Measurements from ENCODE around the gene MUC2. TPM values are rescaled to one million over a fixed set of nuclear protein-coding genes. Genes with fewer than 3 reads are reported as not detected.

Gene MUC2
- total and polyA plus RNA-seq, 7 donors = 2.5 to 248 (median 15.4) TPM; not detected in 1

DNA sequence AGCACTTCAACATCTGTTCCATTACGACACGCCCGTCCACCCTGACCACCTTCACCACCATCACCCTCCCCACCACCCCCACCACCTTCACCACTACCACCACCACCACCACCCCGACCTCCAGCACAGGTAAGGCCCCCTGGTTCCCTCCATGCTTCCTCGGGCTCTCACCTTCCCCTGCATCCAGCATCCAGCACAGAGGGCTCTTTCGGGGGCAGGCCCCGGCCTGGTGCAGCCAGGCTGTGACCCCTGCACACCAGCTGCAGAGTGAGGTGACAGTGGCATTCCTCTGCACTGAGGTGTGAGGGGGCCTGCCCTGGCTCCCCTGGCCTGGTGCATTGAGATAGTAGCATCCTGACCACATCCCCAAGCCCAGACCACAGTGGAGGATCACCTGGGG is 18.2 kb downstream of the MUC2 start:
- Histone ChIP-seq H3K4me1 (no peaks in the 10 kb centered on the region), H3K27ac (no peak overlapping the region), H3K4me3 (no peak overlapping the region), H3K9me3 (no peaks in the 10 kb centered on the region), H3K27me3 (no peaks in the 10 kb centered on the region), H3K36me3 (no peaks in the 10 kb centered on the region)
- intact Hi-C loops (cut with DNase I) = no loop called here
- TF ChIP-seq EP300 (IDR thresholded peaks at IDR 0.05) = no peak
- no peak for TF ChIP-seq POLR2A (IDR thresholded peaks at IDR 0.05)
- TF ChIP-seq, protein P1, sequence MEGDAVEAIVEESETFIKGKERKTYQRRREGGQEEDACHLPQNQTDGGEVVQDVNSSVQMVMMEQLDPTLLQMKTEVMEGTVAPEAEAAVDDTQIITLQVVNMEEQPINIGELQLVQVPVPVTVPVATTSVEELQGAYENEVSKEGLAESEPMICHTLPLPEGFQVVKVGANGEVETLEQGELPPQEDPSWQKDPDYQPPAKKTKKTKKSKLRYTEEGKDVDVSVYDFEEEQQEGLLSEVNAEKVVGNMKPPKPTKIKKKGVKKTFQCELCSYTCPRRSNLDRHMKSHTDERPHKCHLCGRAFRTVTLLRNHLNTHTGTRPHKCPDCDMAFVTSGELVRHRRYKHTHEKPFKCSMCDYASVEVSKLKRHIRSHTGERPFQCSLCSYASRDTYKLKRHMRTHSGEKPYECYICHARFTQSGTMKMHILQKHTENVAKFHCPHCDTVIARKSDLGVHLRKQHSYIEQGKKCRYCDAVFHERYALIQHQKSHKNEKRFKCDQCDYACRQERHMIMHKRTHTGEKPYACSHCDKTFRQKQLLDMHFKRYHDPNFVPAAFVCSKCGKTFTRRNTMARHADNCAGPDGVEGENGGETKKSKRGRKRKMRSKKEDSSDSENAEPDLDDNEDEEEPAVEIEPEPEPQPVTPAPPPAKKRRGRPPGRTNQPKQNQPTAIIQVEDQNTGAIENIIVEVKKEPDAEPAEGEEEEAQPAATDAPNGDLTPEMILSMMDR (IDR thresholded peaks at IDR 0.05) = no peak
- no peak for TF ChIP-seq POLR2AphosphoS5 (IDR thresholded peaks at IDR 0.05)
- DNase-seq = no peak
- 79 to 86% methylated on average over 7 of the region's 7 CpGs for WGBS, 2 donors

- WGBS, 2 donors = 93 to 95% methylated on average over 32 of the region's 32 CpGs
Observed at GRCh38 chr11:1099519-1100355, 25.1 kb downstream of the MUC2 start.

DNA sequence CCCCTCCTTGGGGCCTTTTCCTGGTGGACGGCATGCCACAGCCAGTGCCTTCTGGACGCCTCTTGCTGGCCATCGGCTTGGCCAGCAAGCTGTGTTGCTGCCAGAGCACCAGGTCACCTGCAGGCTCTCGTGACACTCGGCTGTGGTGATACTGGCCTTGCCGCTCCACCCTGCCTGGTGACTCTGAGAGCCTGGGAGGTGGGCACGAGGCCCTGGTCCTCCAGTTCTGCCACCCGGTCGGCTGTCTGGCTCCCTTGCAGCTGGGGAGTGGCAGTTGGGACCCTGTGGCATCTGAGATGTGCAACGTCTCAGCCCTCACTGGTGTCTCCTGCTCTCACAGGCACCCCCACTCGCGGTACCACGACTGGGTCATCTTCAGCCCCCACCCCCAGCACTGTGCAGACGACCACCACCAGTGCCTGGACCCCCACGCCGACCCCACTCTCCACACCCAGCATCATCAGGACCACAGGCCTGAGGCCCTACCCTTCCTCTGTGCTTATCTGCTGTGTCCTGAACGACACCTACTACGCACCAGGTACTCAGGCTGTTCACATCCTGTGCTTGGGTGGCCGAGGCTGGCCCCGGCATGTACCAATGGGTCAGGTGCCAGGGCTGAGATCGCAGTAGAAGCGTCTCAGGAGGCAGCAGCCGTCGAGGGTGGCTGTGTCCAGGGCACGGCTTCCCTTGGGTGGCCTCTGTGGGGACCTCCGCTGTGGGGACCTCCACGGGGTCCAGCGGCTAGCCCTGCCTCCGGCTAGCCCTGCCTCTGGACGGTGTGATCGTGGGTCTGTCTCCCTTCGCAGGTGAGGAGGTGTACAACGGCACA is 26.0 kb downstream of the MUC2 start:
- DNase-seq = no peak
- 75 to 88% methylated on average over 33 of the region's 33 CpGs for WGBS, 2 donors
- Histone ChIP-seq H3K36me3 (no peaks in the 10 kb centered on the region), H3K9me3 (no peaks in the 10 kb centered on the region), H3K4me1 (no peaks in the 10 kb centered on the region), H3K27ac (no peak overlapping the region), H3K4me3 (no peak overlapping the region), H3K27me3 (no peaks in the 10 kb centered on the region)
- TF ChIP-seq, protein P1 (IDR thresholded peaks at IDR 0.05) = no peak
- no peak for TF ChIP-seq POLR2AphosphoS5 (IDR thresholded peaks at IDR 0.05)
- TF ChIP-seq POLR2A (IDR thresholded peaks at IDR 0.05) = no peak
- no peak for TF ChIP-seq EP300 (IDR thresholded peaks at IDR 0.05)
- intact Hi-C loops (cut with DNase I) = no loop called here

More at GRCh38 chr11:1099519-1100355, 25.1 kb downstream of the MUC2 start:
- intact Hi-C loops (cut with DNase I) = no loop called here
- H3K4me1 ChIP-seq = no peaks in the 10 kb centered on the region
- DNase-seq = no peak
- no peaks in the 10 kb centered on the region for H3K27me3 ChIP-seq
- no peak overlapping the region for H3K27ac ChIP-seq
- TF ChIP-seq EP300 (IDR thresholded peaks at IDR 0.05) (no peak), POLR2A (IDR thresholded peaks at IDR 0.05) (no peak), POLR2AphosphoS5 (IDR thresholded peaks at IDR 0.05) (no peak)
- TF ChIP-seq, protein P1 (IDR thresholded peaks at IDR 0.05) = no peak
- no peak overlapping the region for H3K4me3 ChIP-seq
- no peaks in the 10 kb centered on the region for H3K9me3 ChIP-seq
- H3K36me3 ChIP-seq = no peaks in the 10 kb centered on the region

GRCh38 chr11:1101318-1102089 is 26.8 kb downstream of the MUC2 start:
- no peak for DNase-seq
- TF ChIP-seq EP300 (IDR thresholded peaks at IDR 0.05) (no peak), POLR2AphosphoS5 (IDR thresholded peaks at IDR 0.05) (no peak), POLR2A (IDR thresholded peaks at IDR 0.05) (no peak)
- TF ChIP-seq, protein P1 (IDR thresholded peaks at IDR 0.05) = no peak
- H3K36me3 ChIP-seq = no peaks in the 10 kb centered on the region
- intact Hi-C loops (cut with DNase I) = no loop called here
- 70 to 88% methylated on average over 50 of the region's 50 CpGs for WGBS, 2 donors
- no peaks in the 10 kb centered on the region for H3K4me1 ChIP-seq
- no peak overlapping the region for H3K27ac ChIP-seq
- no peaks in the 10 kb centered on the region for H3K9me3 ChIP-seq
- no peak overlapping the region for H3K4me3 ChIP-seq
- H3K27me3 ChIP-seq = no peaks in the 10 kb centered on the region

Measured in sigmoid colon (tissue), 7 donors.